IPS DF 4.7 (cell line): ENCODE results near the gene RABL2A.
"Not testable (repeated sequence)": the region's sequence is repeated elsewhere in the genome, so short reads cannot be mapped to it uniquely, and the experiment has no call there.

Source experiments
- DNase-seq: peaks from one replicate; pipeline ENCODE4 v3.0.0-alpha.2; 2013; ENCODE audit warnings: low spot score; ENCODE audit errors: extremely low read depth

The RABL2A gene

GRCh38 chr2:113626616-113627330, at the start of gene RABL2A:
Gene RABL2A (plus strand): TSS chr2:113627266. CDS start chr2:113628607, 1,341 bp downstream.
- not testable (repeated sequence) for DNase-seq

GRCh38 chr2:113578508-113578907, 48.6 kb upstream of the RABL2A start:
- not testable (repeated sequence) for DNase-seq

GRCh38 chr2:113582473-113582872, 44.6 kb upstream of the RABL2A start:
- DNase-seq = not testable (repeated sequence)

DNA sequence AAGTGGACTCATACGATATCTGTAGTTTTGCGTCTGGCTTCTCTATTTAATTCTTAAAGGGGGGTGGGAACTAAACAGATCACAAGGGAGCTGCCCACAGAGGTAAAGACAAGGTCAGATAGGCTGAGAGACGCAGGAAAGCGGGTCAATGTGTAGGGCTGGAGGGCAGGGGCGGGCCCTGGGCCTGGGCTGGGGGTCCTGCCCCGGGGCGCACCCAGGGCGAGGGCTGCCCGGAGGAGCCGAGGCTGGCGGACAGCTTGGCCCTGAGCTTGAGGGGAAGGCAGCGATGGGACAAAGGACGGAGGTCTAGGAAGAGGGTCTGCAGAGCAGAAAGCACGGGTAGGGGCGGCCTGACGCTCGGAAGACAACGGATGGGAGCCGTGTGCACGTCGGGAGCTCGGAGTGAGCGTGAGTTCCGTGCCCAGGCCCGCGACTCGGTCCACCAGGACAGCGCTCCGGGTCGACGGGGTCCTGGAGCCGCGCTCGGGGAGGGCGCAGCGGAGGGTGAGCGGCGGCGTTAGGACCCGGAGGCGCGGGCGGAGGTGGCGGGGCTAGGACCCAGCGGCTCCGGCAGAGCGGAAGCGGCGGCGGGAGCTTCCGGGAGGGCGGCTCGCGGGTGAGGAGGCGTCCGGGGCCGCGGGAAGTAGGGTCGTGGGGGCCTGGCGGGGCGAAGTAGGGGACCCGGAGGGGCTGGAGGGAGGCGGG, 43.4 kb upstream of the RABL2A start:
- not testable (repeated sequence) for DNase-seq

- DNase-seq = not testable (repeated sequence)
Observed at GRCh38 chr2:113584311-113585092, 42.6 kb upstream of the RABL2A start.

DNA sequence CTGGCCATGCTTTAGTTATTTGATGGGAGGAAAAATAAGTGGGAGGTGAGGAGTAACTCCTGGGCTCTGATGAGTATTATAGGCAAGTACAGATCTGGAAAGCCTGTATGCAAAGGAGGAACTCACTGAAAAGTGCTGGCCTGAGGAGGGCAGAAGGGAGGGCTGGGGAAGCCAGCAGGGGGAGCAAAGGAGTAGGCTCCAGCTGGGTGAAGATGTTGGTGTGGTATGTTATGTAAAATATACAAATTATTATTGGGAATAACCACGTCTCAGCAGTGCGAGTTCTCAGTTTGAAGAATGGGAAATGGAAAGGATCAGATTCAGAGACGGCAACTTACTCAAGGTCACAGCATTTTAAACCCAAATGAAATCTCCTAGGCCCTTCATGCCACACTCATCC, 39.9 kb upstream of the RABL2A start:
- not testable (repeated sequence) for DNase-seq

DNA sequence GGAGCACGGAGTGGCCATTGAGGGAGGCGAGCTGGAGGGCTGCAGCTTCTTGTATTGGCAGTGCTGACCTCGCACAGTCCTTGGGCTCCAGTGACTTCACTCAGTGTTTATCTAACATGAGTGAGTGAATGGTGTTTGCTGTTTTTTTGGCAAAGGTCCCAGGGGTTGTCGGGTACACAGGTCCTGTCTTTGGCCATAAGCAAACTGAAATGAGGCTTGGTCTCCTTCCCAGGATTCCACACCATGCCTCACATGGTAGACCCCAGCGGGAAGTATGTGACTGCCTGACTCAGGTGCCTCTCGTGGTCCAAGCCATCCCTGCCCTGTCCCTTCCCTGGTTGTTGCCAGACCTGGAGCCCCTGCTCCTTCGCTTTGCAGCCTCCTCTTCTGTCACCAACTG, 37.5 kb upstream of the RABL2A start:
- DNase-seq = not testable (repeated sequence)

DNA sequence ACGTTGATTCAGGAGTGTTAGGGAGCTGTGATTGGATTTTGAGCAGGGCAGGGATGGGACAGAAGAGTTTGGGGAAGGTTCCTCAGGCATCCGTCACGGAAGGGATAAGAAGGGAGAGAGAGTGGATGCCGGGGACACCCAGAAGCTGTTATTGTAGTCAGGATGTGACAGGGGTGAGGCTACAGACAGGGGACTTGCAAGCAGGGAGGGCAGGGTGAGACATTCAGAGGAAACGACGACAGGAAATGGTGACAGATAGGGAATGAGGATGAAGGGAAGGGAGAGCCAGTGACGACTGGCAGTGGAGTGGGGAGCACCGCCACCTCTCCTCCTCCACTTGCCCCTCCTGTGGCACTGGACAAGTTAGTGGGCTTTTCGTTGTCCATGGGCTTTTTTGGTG, 35.1 kb upstream of the RABL2A start:
- not testable (repeated sequence) for DNase-seq

- DNase-seq = not testable (repeated sequence)
Observed at GRCh38 chr2:113593280-113593679, 33.8 kb upstream of the RABL2A start.

GRCh38 chr2:113595725-113596124, 31.3 kb upstream of the RABL2A start:
- not testable (repeated sequence) for DNase-seq

- DNase-seq = not testable (repeated sequence)
Observed at GRCh38 chr2:113597164-113597563, 29.9 kb upstream of the RABL2A start.

DNA sequence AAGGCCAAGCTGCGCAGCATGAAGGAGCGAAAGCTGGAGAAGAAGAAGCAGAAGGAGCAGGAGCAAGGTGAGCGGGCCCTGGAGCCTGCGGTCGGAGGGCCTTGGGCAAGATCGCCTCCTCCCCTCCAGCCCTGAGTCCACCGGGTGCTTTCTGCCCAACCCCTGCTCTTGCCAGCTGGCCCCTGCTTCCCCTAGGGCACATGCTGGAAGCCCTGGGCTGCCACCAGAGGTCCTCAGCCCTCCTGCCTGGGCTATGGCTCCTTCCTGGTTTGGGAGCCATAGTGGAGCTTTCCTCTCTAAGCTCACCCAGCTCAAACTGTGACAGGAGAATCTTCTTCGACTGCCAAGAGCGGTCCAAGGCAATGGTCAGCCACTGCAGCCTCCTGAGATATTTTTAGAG, 29.5 kb upstream of the RABL2A start:
- DNase-seq = not testable (repeated sequence)

GRCh38 chr2:113598180-113598579, 28.9 kb upstream of the RABL2A start:
- DNase-seq = not testable (repeated sequence)

- not testable (repeated sequence) for DNase-seq
Observed at GRCh38 chr2:113598738-113599137, 28.3 kb upstream of the RABL2A start.

- DNase-seq = not testable (repeated sequence)
Observed at GRCh38 chr2:113599208-113599607, 27.9 kb upstream of the RABL2A start.

- not testable (repeated sequence) for DNase-seq
Observed at GRCh38 chr2:113602040-113602769, 24.9 kb upstream of the RABL2A start.

GRCh38 chr2:113602869-113603466, 24.1 kb upstream of the RABL2A start:
- no peak for DNase-seq

DNA sequence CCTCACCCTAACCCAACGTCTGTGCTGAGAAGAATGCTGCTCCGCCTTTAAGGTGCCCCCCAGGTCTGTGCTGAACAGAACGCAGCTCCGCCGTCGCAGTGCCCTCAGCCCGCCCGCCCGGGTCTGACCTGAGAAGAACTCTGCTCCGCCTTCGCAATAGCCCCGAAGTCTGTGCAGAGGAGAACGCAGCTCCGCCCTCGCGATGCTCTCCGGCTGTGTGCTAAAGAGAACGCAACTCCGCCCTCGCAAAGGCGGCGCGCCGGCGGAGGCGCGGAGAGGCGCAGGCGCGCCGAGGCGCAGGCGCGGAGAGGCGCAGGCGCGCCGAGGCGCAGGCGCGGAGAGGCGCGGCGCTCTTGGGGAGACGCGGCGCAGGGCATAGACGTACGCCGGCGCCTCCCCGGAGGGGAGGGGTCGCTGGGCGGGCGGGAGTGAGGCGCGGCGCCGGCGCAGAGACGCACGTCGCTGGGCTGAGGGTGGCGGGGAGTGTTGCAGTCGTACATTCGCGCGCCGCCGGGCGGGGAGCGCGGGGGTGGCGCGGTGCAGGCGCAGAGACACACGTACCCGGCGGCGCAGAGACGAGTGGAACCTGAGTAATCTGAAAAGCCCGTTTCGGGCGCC, 23.5 kb upstream of the RABL2A start:
- not testable (repeated sequence) for DNase-seq

DNA sequence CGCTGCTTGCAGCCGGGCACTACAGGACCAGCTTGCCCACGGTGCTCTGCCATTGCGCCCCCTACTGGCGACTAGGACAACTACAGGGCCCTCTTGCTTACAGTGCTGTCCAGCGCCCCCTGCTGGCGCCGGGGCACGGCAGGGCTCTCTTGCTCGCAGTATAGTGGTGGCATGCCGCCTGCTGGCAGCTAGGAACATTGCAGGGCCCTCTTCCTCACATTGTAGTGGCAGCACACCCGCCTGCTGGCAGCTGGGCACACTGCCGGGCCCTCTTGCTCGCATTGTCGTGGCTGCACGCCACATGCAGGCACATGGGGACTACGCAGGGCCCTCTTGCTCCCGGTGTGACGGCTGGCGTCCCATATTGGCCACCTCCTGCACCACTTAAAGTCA, 23.0 kb upstream of the RABL2A start:
- DNase-seq = not testable (repeated sequence)

DNA sequence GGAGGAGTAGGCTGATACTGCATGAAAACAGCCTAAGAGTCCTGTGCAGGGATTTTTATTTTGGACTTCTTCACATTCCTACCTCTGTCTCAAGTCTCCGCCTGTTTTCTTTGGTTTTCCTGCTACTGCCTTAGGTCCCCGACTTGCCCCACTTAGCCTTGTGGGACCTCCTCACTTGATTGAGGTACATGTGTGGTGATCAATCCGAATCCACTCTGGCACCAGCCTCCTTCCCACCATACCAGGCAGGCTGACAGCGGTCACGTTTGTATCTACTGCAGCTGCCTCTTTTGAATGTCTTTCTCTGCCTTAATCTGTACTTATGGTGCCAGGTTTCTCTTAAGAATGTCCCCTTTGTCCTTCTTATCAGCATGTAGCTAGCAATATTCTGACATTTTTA, 22.4 kb upstream of the RABL2A start:
- not testable (repeated sequence) for DNase-seq
